ENCODE results near the gene LHX5.

- no peak for TF ChIP-seq CTCF (conservative IDR thresholded peaks at IDR 0.05)
- TF ChIP-seq EZH2 (IDR thresholded peaks at IDR 0.05; ENCODE audit: low read depth) = no peak
These were observed 626 bp downstream of the LHX5 start for GRCh38 chr12:113470871-113471618.

All from PC-9 (cell line).